CD4-positive, alpha-beta T cell (primary cell): Measurements from ENCODE around the gene SP1. TPM values are rescaled to one million over a fixed set of nuclear protein-coding genes. Genes with fewer than 3 reads are reported as not detected.

Experiments used
- ATAC-seq: fragments of 200-7000 bp; cut with Tn5 transposase; one replicate; pipeline ENCODE4 v1.10.0; 2022; ENCODE audit warnings: mild to moderate bottlenecking; ENCODE audit not compliant: poor library complexity
- CTCF ChIA-PET: fragments of 350-600 bp; sonication (Branson Sonifier 250); formaldehyde crosslinking; loops from one replicate; lab custom pipeline; 2021; ENCODE audit warnings: antibody characterized with exemption, inconsistent platforms; lab: Charles Lee
- POLR2A ChIA-PET: fragments of 350-600 bp; sonication (Branson Sonifier 250); formaldehyde crosslinking; loops from one replicate; lab custom pipeline; 2021; ENCODE audit warnings: antibody characterized with exemption, inconsistent platforms; lab: Charles Lee
- DNase-seq, 14 experiments: peaks; one replicate each; pipeline ENCODE4 v3.0.0-alpha.2; 2013 to 2020; ENCODE audit warnings: mixed read lengths in 2 of 14
- H3K27ac ChIP-seq, 2 donors: one replicate each; pipeline versions ENCODE4 v1.5.1 to v1.7.0; 2013; ENCODE audit warnings: low read length in 2 of 2, low read depth in 1 of 2, mild to moderate bottlenecking in 1 of 2
- H3K27me3 ChIP-seq, 2 experiments: 1 replicate in 1 of 2; 2 replicates in 1 of 2; pipeline versions ENCODE4 v1.6.1 to v1.7.0; 2013; ENCODE audit warnings: low read length in 2 of 2, control low read depth in 1 of 2, mild to moderate bottlenecking in 1 of 2, moderate library complexity in 1 of 2; ENCODE audit not compliant: insufficient read depth in 2 of 2, control insufficient read depth in 1 of 2
- H3K36me3 ChIP-seq: one replicate; pipeline ENCODE4 v1.6.1; 2013; ENCODE audit warnings: low read length, control low read depth; ENCODE audit not compliant: insufficient read depth
- H3K4me1 ChIP-seq: one replicate; pipeline ENCODE4 v1.6.1; 2013; ENCODE audit warnings: low read length, control low read depth; ENCODE audit not compliant: insufficient read depth
- H3K4me3 ChIP-seq: one replicate; pipeline ENCODE4 v1.5.1; 2013; ENCODE audit warnings: mild to moderate bottlenecking, low read length, moderate library complexity
- H3K9me3 ChIP-seq, 2 experiments: 1 replicate in 1 of 2; 2 replicates in 1 of 2; pipeline versions ENCODE4 v1.6.1 to v1.7.0; 2013; ENCODE audit warnings: low read length in 2 of 2, mild to moderate bottlenecking in 2 of 2, control low read depth in 1 of 2, moderate library complexity in 1 of 2; ENCODE audit not compliant: control insufficient read depth in 1 of 2, insufficient read depth in 1 of 2
- H3K27ac Mint-ChIP-seq: one replicate; pipeline ENCODE4 v1.8.0; 2020; ENCODE audit warnings: mixed read lengths
- H3K27me3 Mint-ChIP-seq: one replicate; pipeline ENCODE4 v1.8.0; 2021; ENCODE audit warnings: mixed read lengths
- H3K36me3 Mint-ChIP-seq: one replicate; pipeline ENCODE4 v1.8.0; 2021; ENCODE audit warnings: low read depth, mixed read lengths
- H3K4me1 Mint-ChIP-seq: one replicate; pipeline ENCODE4 v1.8.0; 2021; ENCODE audit warnings: low read depth, mixed read lengths
- H3K4me3 Mint-ChIP-seq: one replicate; pipeline ENCODE4 v1.8.0; 2020; ENCODE audit warnings: mild to moderate bottlenecking, mixed read lengths
- H3K9me3 Mint-ChIP-seq: one replicate; pipeline ENCODE4 v1.8.0; 2020; ENCODE audit warnings: mixed read lengths
- CTCF ChIP-seq: fragments of 200-600 bp; IDR thresholded peaks from one replicate; pipeline ENCODE4 v1.8.0; 2022; ENCODE audit warnings: antibody characterized with exemption, mild to moderate bottlenecking
- intact Hi-C, 2 experiments: fragments of 100-400 bp; cut with DNase I in 1 of 2; cut with micrococcal nuclease in 1 of 2; formaldehyde crosslinking; loops; one replicate each; pipeline versions ENCODE4 v1.15.1 to v1.9.0; 2023 to 2025; cut with DNase I, micrococcal nuclease
- total RNA-seq, 174 experiments: library from RNA in 2 of 174; stranded (reverse) in 2 of 174; gene quantifications; one replicate each; pipeline ENCODE4 v1.2.3 and lab custom pipeline; 2021 to 2026

SP1 gene
- total RNA-seq, 2 experiments from 2014 or later = 42.3 to 43.3 TPM

- Mint-ChIP-seq H3K4me1 (peaks cover 13% of the 10 kb centered on the region), H3K4me3 (no peak overlapping the region), H3K27ac (no peak overlapping the region), H3K9me3 (no peaks in the 10 kb centered on the region), H3K36me3 (no peaks in the 10 kb centered on the region), H3K27me3 (peaks cover 49% of the 10 kb centered on the region)
- no peaks in the 10 kb centered on the region for H3K36me3 ChIP-seq
- no peaks in the 10 kb centered on the region for H3K9me3 ChIP-seq
- H3K4me3 ChIP-seq = no peak overlapping the region
- POLR2A ChIA-PET = no interaction called here
- DNase-seq = no peak
- no peak for TF ChIP-seq CTCF
- H3K27me3 ChIP-seq = peaks cover 31 to 49% of the 10 kb centered on the region in 2 experiments
- peaks cover 5% of the 10 kb centered on the region for H3K4me1 ChIP-seq
- intact Hi-C loops = no loop called here
- no peak for ATAC-seq
- no peak overlapping the region for H3K27ac ChIP-seq
- CTCF ChIA-PET = no interaction called here
Measured at GRCh38 chr12:53338916-53339315, 41.1 kb upstream of the SP1 start.

GRCh38 chr12:53340398-53340797 lies 39.6 kb upstream of the SP1 start:
- Mint-ChIP-seq H3K36me3 (no peaks in the 10 kb centered on the region), H3K9me3 (no peaks in the 10 kb centered on the region), H3K4me1 (peaks cover 25% of the 10 kb centered on the region), H3K27ac (no peak overlapping the region), H3K4me3 (no peak overlapping the region), H3K27me3 (peaks cover 34% of the 10 kb centered on the region)
- ChIA-PET CTCF (no interaction called here), POLR2A (no interaction called here)
- ATAC-seq = no peak
- H3K4me3 ChIP-seq = no peak overlapping the region
- H3K4me1 ChIP-seq = peaks cover 17% of the 10 kb centered on the region
- H3K27ac ChIP-seq = no peak overlapping the region
- H3K9me3 ChIP-seq = no peaks in the 10 kb centered on the region
- no peak for TF ChIP-seq CTCF
- H3K36me3 ChIP-seq = no peaks in the 10 kb centered on the region
- peaks cover 29 to 40% of the 10 kb centered on the region in 2 experiments for H3K27me3 ChIP-seq
- intact Hi-C loops = loop anchor here in 1 of 2 experiments (5.0 kb wide), 1 partner anchor 128 kb away; no protein-coding TSS in a partner anchor
- DNase-seq = no peak

DNA sequence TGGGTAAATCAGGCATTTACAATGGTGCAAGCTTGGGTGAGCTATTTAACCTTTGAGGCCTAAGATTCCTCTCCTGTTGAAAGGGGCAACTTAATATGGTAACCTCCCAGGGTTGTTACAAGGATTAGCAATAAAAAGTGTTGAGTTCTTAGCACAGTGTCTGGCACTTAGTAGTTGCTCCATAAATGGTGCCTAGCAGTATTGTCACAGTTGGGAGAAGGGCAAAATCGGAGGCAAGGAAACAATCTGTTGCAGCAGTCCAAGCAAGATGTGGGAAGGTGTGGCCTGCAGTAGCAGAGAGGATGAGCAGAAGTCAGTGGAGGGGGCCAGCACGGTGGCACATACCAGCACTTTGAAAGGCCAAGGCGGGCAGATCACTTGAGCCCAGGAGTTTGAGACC lies 36.5 kb upstream of the SP1 start:
- Histone ChIP-seq H3K4me3 (no peak overlapping the region), H3K4me1 (peaks cover 15% of the 10 kb centered on the region), H3K36me3 (no peaks in the 10 kb centered on the region), H3K27ac (no peak overlapping the region), H3K9me3 (no peaks in the 10 kb centered on the region), H3K27me3 (peaks cover 10% of the 10 kb centered on the region in 2 experiments)
- peaks cover 8% of the 10 kb centered on the region for H3K27me3 Mint-ChIP-seq
- no peak for ATAC-seq
- CTCF ChIA-PET = interaction anchor here (0.8 to 2.6 kb wide), 2 partner anchors 9 to 78 kb away, joined by 3 to 16 read pairs; no protein-coding TSS in a partner anchor
- TF ChIP-seq CTCF = no peak
- peak overlapping the region; percentile 70 for H3K4me3 Mint-ChIP-seq
- H3K36me3 Mint-ChIP-seq = no peaks in the 10 kb centered on the region
- POLR2A ChIA-PET = interaction anchor here (1.5 to 2.3 kb wide), 3 partner anchors 16 to 123 kb away, joined by 5 to 24 read pairs (median 13); partner anchors contain the start of gene SP1
- H3K27ac Mint-ChIP-seq = peak overlapping the region; percentile 86
- intact Hi-C loops = loop anchor here in 1 of 2 experiments (5.0 kb wide), 1 partner anchor 131 kb away; no protein-coding TSS in a partner anchor
- H3K4me1 Mint-ChIP-seq = peaks cover 21% of the 10 kb centered on the region
- no peak for DNase-seq
- no peaks in the 10 kb centered on the region for H3K9me3 Mint-ChIP-seq
